Osteocyte (in vitro differentiated cells): Measurements from ENCODE around the gene ZNHIT1. TPM values are rescaled to one million over a fixed set of nuclear protein-coding genes. Genes with fewer than 3 reads are reported as not detected.
"Not testable (repeated sequence)": the region's sequence is repeated elsewhere in the genome, so short reads cannot be mapped to it uniquely, and the experiment has no call there.

Experiments
- DNase-seq: peaks from one replicate; pipeline ENCODE4 v3.0.0; 2021; ENCODE audit warnings: mixed read lengths; ENCODE audit not compliant: unreplicated experiment; ENCODE audit errors: extremely low spot score
- H3K27ac Mint-ChIP-seq: one replicate; pipeline ENCODE4 v1.8.0; 2021; ENCODE audit warnings: mild to moderate bottlenecking, mixed read lengths; ENCODE audit not compliant: unreplicated experiment
- H3K27me3 Mint-ChIP-seq: one replicate; pipeline ENCODE4 v1.8.0; 2021; ENCODE audit warnings: mixed read lengths; ENCODE audit not compliant: unreplicated experiment
- H3K36me3 Mint-ChIP-seq: one replicate; pipeline ENCODE4 v1.8.0; 2021; ENCODE audit warnings: mixed read lengths; ENCODE audit not compliant: unreplicated experiment
- H3K4me1 Mint-ChIP-seq: one replicate; pipeline ENCODE4 v1.8.0; 2021; ENCODE audit warnings: mixed read lengths; ENCODE audit not compliant: unreplicated experiment
- H3K4me3 Mint-ChIP-seq: one replicate; pipeline ENCODE4 v1.8.0; 2021; ENCODE audit warnings: mild to moderate bottlenecking, moderate library complexity, mixed read lengths; ENCODE audit not compliant: unreplicated experiment
- H3K9me3 Mint-ChIP-seq: one replicate; pipeline ENCODE4 v1.8.0; 2021; ENCODE audit warnings: mixed read lengths; ENCODE audit not compliant: unreplicated experiment
- total RNA-seq: library from RNA; stranded (reverse); gene quantifications from 2 replicates; pipeline ENCODE4 v1.2.1, GENCODE V29; 2021
- TF ChIP-seq, protein P1 (sequence below): fragments of 200-600 bp; sonication (generic); IDR thresholded peaks from 2 replicates; pipeline ENCODE4 v1.5.0; 2021; ENCODE audit warnings: antibody characterized with exemption, mild to moderate bottlenecking, moderate library complexity

Gene ZNHIT1
- total RNA-seq, 1 donor from 2014 or later = 66.9 TPM

DNA sequence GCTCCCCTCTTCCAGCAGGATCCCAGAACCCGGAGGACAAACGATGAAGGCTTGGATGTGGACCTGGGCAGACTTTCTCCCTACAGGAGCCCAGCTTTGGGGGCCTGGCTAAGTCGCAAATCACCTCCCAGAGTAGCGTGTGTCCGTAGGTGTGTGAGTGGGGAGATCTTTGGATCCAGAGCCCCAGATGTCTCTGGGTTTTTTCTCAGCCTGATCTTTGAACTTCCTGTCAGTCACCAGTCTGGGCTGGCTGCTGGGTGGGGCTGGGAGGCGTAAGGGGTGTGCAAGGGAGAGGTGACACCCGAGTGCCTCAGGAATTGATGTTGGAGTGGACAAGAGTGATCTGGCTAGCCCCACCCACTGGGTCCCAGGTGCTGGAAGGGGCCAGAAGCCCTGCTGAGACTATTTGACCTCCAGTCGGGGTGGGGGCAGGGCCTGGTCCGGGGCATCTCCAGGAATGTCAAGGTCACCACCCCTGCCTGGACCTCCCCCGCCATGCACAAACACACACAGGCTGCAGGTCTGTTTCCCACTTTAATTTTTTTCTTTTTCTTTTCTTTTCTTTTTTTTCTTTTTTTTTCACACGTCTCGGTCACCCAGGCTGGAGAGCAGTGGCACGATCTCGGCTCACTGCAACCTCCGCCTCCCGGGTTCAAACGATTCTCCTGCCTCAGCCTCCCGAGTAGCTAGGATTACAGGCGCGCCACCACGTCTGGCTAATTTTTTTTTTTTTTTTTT is 16.9 kb upstream of the ZNHIT1 start, which contains the start of gene MOGAT3:
MOGAT3 (minus strand) TSS at position 175 of the 738 bp plus-strand sequence. CDS start 182 bp downstream, outside the sequence.
- no peak for DNase-seq
- no peaks in the 10 kb centered on the region for H3K9me3 Mint-ChIP-seq
- peaks cover 3% of the 10 kb centered on the region for H3K4me1 Mint-ChIP-seq
- H3K27me3 Mint-ChIP-seq = peaks cover 13% of the 10 kb centered on the region
- TF ChIP-seq, protein P1, sequence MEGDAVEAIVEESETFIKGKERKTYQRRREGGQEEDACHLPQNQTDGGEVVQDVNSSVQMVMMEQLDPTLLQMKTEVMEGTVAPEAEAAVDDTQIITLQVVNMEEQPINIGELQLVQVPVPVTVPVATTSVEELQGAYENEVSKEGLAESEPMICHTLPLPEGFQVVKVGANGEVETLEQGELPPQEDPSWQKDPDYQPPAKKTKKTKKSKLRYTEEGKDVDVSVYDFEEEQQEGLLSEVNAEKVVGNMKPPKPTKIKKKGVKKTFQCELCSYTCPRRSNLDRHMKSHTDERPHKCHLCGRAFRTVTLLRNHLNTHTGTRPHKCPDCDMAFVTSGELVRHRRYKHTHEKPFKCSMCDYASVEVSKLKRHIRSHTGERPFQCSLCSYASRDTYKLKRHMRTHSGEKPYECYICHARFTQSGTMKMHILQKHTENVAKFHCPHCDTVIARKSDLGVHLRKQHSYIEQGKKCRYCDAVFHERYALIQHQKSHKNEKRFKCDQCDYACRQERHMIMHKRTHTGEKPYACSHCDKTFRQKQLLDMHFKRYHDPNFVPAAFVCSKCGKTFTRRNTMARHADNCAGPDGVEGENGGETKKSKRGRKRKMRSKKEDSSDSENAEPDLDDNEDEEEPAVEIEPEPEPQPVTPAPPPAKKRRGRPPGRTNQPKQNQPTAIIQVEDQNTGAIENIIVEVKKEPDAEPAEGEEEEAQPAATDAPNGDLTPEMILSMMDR = no peak
- H3K36me3 Mint-ChIP-seq = peaks cover 4% of the 10 kb centered on the region
- H3K27ac Mint-ChIP-seq = no peak within 1 kb of the TSS
- no peak within 1 kb of the TSS for H3K4me3 Mint-ChIP-seq

DNA sequence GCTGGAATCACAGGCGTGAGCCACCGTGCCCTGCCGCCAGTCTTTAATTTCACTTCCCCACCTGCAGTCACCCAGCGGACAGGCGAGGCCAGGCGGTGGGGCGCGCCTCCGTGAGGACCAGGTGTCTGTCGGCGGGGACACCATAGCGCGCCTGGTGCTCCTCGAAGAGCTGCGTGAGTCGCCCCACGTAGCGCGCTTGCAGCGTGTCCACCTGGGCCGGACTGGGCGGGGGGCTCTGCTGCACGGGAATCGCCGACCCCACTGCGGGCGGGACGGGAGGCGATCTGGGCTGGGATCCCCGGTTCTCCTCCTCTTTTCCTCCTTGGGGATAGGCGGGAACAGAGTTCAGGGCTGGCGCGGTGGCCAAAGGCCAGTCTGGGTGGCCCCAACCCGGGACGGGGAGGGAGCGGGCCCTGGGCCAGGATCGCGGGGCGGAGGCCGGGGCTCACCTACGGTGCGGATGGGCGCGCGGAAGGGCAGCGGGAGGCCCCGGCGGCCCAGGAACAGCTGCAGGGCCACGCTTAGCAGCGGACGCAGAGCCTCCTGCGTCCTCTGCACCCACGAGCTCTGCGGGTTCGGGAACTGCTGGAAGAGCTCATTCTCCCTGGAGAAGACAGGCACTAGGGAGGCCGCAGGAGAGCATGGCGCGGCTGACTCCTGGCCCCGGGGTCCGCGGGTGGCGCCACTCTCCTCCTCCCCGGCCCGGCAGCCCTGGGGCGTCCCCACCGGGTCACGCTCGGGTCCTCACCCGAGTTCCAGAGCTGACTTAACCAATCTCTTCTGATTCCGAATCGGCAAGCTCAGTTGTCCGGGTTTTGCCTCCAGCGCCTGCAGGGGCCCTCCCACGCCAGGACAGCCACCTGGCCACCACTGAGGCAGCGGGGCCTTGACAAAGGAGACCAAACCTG is 16.0 kb upstream of the ZNHIT1 start:
- Mint-ChIP-seq H3K4me1 (peaks cover 3% of the 10 kb centered on the region), H3K27ac (no peak overlapping the region), H3K4me3 (no peak overlapping the region), H3K9me3 (no peaks in the 10 kb centered on the region), H3K27me3 (peaks cover 13% of the 10 kb centered on the region), H3K36me3 (peaks cover 10% of the 10 kb centered on the region)
- no peak for DNase-seq
- TF ChIP-seq, protein P1 = no peak

DNA sequence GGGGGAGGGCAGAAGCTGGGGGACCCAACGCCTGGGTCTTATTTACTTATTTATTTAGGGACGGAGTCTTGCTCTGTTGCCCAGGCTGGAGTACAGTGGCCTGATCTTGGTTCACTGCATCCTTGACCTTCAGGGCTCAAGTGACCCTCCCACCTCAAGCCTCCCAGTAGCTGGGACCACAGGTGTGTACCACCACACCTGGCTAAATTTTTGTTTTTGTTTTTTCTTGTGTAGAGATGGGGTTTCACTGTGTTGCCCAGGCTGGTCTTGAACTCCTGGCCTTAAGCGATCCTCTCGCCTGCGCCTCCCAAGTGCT is 15.4 kb upstream of the ZNHIT1 start:
- Mint-ChIP-seq H3K27ac (no peak overlapping the region), H3K4me1 (peaks cover 3% of the 10 kb centered on the region), H3K4me3 (no peak overlapping the region), H3K27me3 (peaks cover 13% of the 10 kb centered on the region), H3K36me3 (peaks cover 11% of the 10 kb centered on the region), H3K9me3 (no peaks in the 10 kb centered on the region)
- TF ChIP-seq, protein P1 = no peak
- DNase-seq = no peak

DNA sequence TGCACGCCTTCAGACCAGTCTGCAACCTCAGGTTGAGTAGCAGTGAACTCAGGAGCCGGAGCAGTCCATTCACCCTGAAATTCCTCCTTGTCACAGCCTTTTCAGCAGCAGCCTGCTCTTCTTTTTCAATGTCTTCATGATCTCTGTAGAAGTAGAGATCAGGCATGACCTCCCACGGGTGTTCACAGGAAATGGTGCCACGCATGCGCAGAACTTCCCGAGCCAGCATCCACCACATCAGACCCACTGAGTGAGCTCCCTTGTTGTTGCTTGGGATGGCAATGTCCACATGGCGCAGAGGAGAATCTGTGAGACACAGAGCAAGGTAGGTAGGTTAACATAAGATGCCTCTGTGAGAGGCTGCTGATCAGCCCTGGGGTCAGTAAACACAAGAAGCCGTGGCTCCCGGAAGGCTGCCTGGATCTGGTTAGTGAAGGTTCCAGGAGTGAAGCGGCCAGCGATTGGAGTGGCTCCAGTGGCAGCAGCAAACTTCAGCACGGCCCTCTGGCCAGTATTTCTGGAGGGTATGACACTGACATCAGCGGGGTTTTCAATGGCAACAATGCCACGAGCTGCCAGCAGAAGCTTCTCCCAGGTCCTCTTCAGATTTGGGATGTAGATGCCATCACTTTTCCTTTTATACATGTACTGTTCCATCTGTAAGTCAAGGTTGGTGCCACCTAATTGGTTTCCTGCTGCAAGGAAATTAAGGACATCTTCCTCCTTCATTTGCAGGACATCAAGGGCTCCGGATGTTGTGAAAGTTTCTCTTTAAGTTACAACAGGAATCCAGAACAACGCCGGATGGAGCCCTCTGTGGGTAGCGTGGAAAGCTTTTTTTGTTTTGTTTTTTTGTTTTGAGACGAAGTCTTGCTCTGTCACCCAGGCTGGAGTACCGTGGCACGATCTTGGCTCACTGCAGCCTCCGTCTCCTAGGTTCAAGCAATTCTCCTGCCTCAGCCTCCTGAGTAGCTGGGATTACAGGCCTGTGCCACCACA is 13.9 kb upstream of the ZNHIT1 start:
- not testable (repeated sequence) for H3K4me3 Mint-ChIP-seq, H3K9me3 Mint-ChIP-seq, DNase-seq, H3K4me1 Mint-ChIP-seq, H3K27ac Mint-ChIP-seq
- H3K27me3 Mint-ChIP-seq = peaks cover 13% of the 10 kb centered on the region
- peaks cover 18% of the 10 kb centered on the region for H3K36me3 Mint-ChIP-seq
